ENCODE measurements around the gene GVQW3.

DNA sequence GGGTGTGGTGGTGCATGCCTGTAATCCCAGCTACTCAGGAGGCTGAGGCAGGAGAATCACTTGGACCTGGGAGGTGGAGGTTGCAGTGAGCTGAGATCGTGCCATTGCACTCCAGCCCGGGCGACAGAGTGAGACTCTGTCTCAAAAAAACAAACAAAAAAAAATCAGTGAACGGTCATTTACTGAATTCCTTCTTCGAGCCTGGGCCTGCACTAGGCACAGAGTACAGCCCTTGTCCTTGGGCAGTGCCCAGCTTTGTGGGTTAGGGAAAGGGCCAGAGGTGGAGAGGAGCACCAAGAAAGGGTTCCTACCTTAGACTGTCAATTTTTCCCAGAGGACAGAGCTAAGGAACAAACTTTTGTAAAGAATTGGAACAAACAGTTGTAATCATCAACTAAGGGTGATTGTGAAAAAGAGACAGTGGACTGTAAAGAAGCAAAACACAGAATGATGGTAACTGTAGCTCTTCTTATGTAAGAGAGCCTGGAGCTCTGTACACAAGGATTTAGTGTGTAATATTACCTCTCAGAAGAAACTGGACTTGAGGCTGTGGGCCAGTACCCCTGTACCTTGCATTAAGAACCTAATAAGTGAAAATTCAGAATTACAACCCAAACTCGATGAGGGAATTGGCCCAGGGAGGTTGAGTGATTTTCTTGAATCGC lies 10.8 kb downstream of the GVQW3 start:
- TF ChIP-seq CTCF (IDR thresholded peaks at IDR 0.05): no peak
- TF ChIP-seq POLR2A (IDR thresholded peaks at IDR 0.05): no peak

Data from thyroid gland (tissue), 4 donors.